A549 (cell line): ENCODE results near the gene KCNG3. TPM values are rescaled to one million over a fixed set of nuclear protein-coding genes. Genes with fewer than 3 reads are reported as not detected.

Source experiments
- ATAC-seq, 2 experiments: fragments of 200-7000 bp in 1 of 2; fragments of >200 bp in 1 of 2; cut with Nextera tagmentation in 1 of 2; cut with Tn5 transposase in 1 of 2; 3 replicates each; pipeline versions ENCODE4 v1.8.0 to v1.9.1; 2018 to 2020; ENCODE audit warnings: mild to moderate bottlenecking in 1 of 2, moderate library complexity in 1 of 2
- CTCF ChIA-PET: fragments of 300-600 bp; sonication (Branson Sonifier 250); formaldehyde crosslinking; extraction: SDS; loops from one replicate; lab custom pipeline; 2021; ENCODE audit warnings: antibody characterized with exemption, inconsistent platforms; lab: Yijun Ruan, JAX
- POLR2A ChIA-PET: fragments of 350-600 bp; formaldehyde crosslinking; extraction: SDS; loops from one replicate; lab custom pipeline; 2021; ENCODE audit warnings: antibody characterized with exemption, inconsistent platforms; lab: Yijun Ruan, JAX
- DNase-seq, 2 experiments: peaks; one replicate each; pipeline versions ENCODE4 v3.0.0 to v3.0.0-alpha.2; 2011 to 2016; ENCODE audit warnings: low read depth in 1 of 2, low spot score in 1 of 2
- FAIRE-seq: peaks from 2 replicates; lab custom pipeline; 2011; peaks lifted over from hg19 to GRCh38; lab: Jason Lieb, UNC
- H3K27ac ChIP-seq, 2 experiments: fragments of >200 bp; sonication (Bioruptor Twin); formaldehyde crosslinking; 3 replicates each; pipeline ENCODE4 v1.5.1; 2016 to 2017
- H3K4me1 ChIP-seq: fragments of >200 bp; sonication (Bioruptor Twin); formaldehyde crosslinking; 3 replicates; pipeline ENCODE4 v1.6.1; 2016
- H3K4me2 ChIP-seq: fragments of >200 bp; sonication (Bioruptor Twin); formaldehyde crosslinking; 3 replicates; pipeline ENCODE4 v1.6.1; 2016
- H3K4me3 ChIP-seq: fragments of >200 bp; sonication (Bioruptor Twin); formaldehyde crosslinking; 3 replicates; pipeline ENCODE4 v1.5.1; 2016
- H3K9me3 ChIP-seq: fragments of >200 bp; sonication (Bioruptor Twin); formaldehyde crosslinking; 3 replicates; pipeline ENCODE4 v1.6.1; 2016
- BHLHE40 ChIP-seq: IDR thresholded peaks from 2 replicates; pipeline ENCODE4 v1.6.1; 2012; ENCODE audit warnings: low read depth, low read length, inconsistent platforms
- CBX2 ChIP-seq: fragments of 200-600 bp; sonication (generic); IDR thresholded peaks from 2 replicates; pipeline ENCODE4 v1.6.1; 2016; ENCODE audit warnings: low read depth, mild to moderate bottlenecking, borderline replicate concordance
- CBX8 ChIP-seq: fragments of 200-600 bp; sonication (generic); IDR thresholded peaks from 2 replicates; pipeline ENCODE4 v1.6.1; 2016
- CEBPB ChIP-seq, 2 experiments: fragments of >200 bp in 1 of 2; sonication (Bioruptor Twin) in 1 of 2; formaldehyde crosslinking in 1 of 2; IDR thresholded peaks; 2 replicates each; pipeline ENCODE4 v1.6.1; 2012 to 2016
- CHD2 ChIP-seq: fragments of 150-350 bp; IDR thresholded peaks from 2 replicates; pipeline ENCODE4 v1.6.1; 2014; ENCODE audit warnings: low read length; ENCODE audit not compliant: partially characterized antibody
- CHD4 ChIP-seq: fragments of 200-600 bp; sonication (generic); IDR thresholded peaks from 2 replicates; pipeline ENCODE4 v1.6.1; 2016; ENCODE audit warnings: antibody characterized with exemption, mild to moderate bottlenecking, borderline replicate concordance
- EHF ChIP-seq: fragments of 250-450 bp; sonication (Bioruptor Pico); IDR thresholded peaks from 2 replicates; pipeline ENCODE4 v1.5.0; 2020; ENCODE audit warnings: mild to moderate bottlenecking
- FOSL2 ChIP-seq, 2 experiments: fragments of 450-650 bp in 1 of 2; fragments of >200 bp in 1 of 2; sonication (Bioruptor Twin) in 1 of 2; formaldehyde crosslinking; IDR thresholded peaks; 2 replicates each; pipeline versions ENCODE4 v1.5.0 to v1.6.1; 2016 to 2020; ENCODE audit warnings: mild to moderate bottlenecking in 1 of 2, moderate library complexity in 1 of 2
- HDAC2 ChIP-seq: fragments of 200-600 bp; sonication (generic); IDR thresholded peaks from 2 replicates; pipeline ENCODE4 v1.6.1; 2016
- JUNB ChIP-seq: fragments of >200 bp; sonication (Bioruptor Twin); formaldehyde crosslinking; IDR thresholded peaks from 2 replicates; pipeline ENCODE4 v1.6.1; 2016
- KDM1A ChIP-seq: fragments of 200-600 bp; sonication (generic); IDR thresholded peaks from 2 replicates; pipeline ENCODE4 v1.6.1; 2016; ENCODE audit warnings: low read depth, mild to moderate bottlenecking
- MAZ ChIP-seq: fragments of 150-350 bp; IDR thresholded peaks from 2 replicates; pipeline ENCODE4 v1.6.1; 2014; ENCODE audit warnings: antibody characterized with exemption, low read depth, low read length, borderline replicate concordance
- NFE2L2 ChIP-seq: fragments of 150-350 bp; conservative IDR thresholded peaks from 2 replicates; pipeline ENCODE4 v1.6.1; 2014; ENCODE audit warnings: low read length
- NR3C1 ChIP-seq: fragments of >200 bp; sonication (Bioruptor Twin); formaldehyde crosslinking; IDR thresholded peaks from 3 replicates; pipeline ENCODE4 v1.6.1; 2017
- RFX5 ChIP-seq: fragments of 450-650 bp; IDR thresholded peaks from 2 replicates; pipeline ENCODE4 v1.7.1; 2014; ENCODE audit warnings: antibody characterized with exemption, mild to moderate bottlenecking, moderate library complexity
- TFCP2L1 ChIP-seq: fragments of 250-450 bp; sonication (Bioruptor Pico); IDR thresholded peaks from 2 replicates; pipeline ENCODE4 v1.5.0; 2021; ENCODE audit warnings: mild to moderate bottlenecking
- TP53 ChIP-seq: fragments of 250-450 bp; sonication (Bioruptor Pico); IDR thresholded peaks from 2 replicates; pipeline ENCODE4 v1.5.0; 2021; ENCODE audit warnings: mild to moderate bottlenecking, moderate library complexity
- ZC3H11A ChIP-seq: fragments of 450-650 bp; IDR thresholded peaks from 2 replicates; pipeline ENCODE4 v1.6.1; 2014; ENCODE audit warnings: antibody characterized with exemption, mild to moderate bottlenecking
- WGBS: methylation state at CpG from one replicate; pipeline ENCODE4 v1.1.6; 2017; ENCODE audit errors: missing lambda C conversion rate; 5-methylcytosine and 5-hydroxymethylcytosine counted together
- polyA plus RNA-seq, 4 experiments: library from polyadenylated mRNA; depleted of rRNA in 3 of 4; stranded (reverse); fragments of >200 nt; fragmentation: RNase III in 1 of 4; extraction: RNeasy Plus Mini Kit Qiagen cat#74134 plus additional on column Dnase treatment in 1 of 4; gene quantifications; 2 replicates in 3 of 4; 3 replicates in 1 of 4; pipeline ENCODE4 v1.2.3, GENCODE V29; 2011 to 2017
- TF ChIP-seq, protein P1 (sequence below): IDR thresholded peaks from 2 replicates; pipeline ENCODE4 v1.6.1; 2012
- TF ChIP-seq, protein P2 (sequence below): fragments of 250-450 bp; sonication (Bioruptor Pico); IDR thresholded peaks from 2 replicates; pipeline ENCODE4 v1.5.0; 2020; ENCODE audit warnings: low read depth, mild to moderate bottlenecking, moderate library complexity
- TF ChIP-seq, protein P3 (sequence below): IDR thresholded peaks from 2 replicates; pipeline ENCODE4 v1.6.1; 2012; ENCODE audit warnings: low read depth, borderline replicate concordance
- TF ChIP-seq, protein P4 (sequence below): fragments of >200 bp; sonication (Bioruptor Twin); formaldehyde crosslinking; IDR thresholded peaks from 3 replicates; pipeline ENCODE4 v1.6.1; 2016

Gene KCNG3
- polyA plus RNA-seq, 2 of the 4 experiments (the other 2 are of a cell fraction), result 0.67 to 0.70 TPM

DNA sequence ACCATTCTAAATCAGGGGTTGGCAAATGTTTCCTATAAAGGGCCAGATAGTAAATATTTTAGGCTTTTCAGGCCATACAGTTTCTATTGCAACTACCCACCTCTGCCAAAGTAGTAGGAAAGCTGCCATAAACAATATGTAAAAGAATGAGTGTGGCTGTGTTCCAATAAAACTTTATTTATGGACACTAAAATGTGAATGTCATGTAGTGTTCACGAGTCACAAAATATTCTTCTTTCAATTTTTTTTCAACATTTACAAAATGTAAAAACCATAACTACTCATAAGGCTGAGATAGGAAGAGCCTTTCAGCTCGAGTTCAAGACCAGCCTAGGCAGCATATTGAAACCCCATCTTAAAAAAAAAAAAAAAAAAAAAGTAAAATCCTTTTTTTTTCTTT lies 13.4 kb downstream of the KCNG3 start:
- CTCF ChIA-PET, result interaction anchor here (0.6 to 1.6 kb wide), 2 partner anchors 13 to 23 kb away, joined by 4 to 6 read pairs; partner anchors contain the start of gene KCNG3
- Histone ChIP-seq H3K27ac (no peak overlapping the region), H3K4me1 (no peaks in the 10 kb centered on the region), H3K9me3 (no peaks in the 10 kb centered on the region), H3K4me2 (no peak overlapping the region), H3K4me3 (no peak overlapping the region)
- ATAC-seq, result no peak
- WGBS, result 44% methylated on average over 2 of the region's 2 CpGs
- DNase-seq, result no peak
- POLR2A ChIA-PET, result no interaction called here
- no peak for FAIRE-seq
- TF ChIP-seq NFE2L2 (no peak), FOSL2 (IDR thresholded peaks at IDR 0.05) (no peak), FOSL2 (CRISPR knock-in tag; IDR thresholded peaks at IDR 0.05) (no peak), TFCP2L1 (CRISPR knock-in tag) (no peak), CHD4 (no peak), CHD2 (no peak), CBX8 (no peak)
- TF ChIP-seq, protein P1, sequence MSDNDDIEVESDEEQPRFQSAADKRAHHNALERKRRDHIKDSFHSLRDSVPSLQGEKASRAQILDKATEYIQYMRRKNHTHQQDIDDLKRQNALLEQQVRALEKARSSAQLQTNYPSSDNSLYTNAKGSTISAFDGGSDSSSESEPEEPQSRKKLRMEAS, result no peak

DNA sequence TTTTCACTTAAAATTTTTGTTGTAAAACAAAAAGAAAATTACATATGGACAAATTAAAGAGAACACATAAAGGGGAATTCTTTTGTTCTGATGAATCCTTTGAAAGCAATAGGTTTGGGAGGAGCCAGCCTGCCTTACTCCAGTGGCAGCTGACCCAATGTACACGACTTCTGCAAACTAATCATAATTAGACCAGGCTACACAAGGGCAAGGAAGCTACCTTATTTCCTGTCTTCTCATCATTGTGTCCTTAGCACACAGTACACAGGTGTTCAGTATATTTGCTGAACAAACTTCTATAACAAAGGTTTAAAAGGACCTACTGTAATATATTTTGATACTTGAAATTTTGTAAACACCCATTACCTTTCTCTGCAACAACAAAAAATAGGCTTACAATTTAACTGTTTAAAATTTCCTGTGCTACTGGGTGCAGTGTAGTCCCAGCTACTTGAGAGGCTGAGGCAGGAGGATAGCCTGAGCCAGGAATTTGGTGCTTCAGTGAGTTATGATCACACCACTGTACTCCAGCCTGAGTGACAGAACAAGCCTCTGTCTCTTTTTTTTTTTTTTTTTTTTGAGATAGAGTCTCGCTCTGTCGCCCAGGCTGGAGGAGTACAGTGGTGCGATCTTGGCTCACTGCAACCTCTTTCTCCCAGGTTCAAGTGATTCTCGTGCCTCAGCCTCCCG lies 18.9 kb downstream of the KCNG3 start:
- ChIA-PET POLR2A (no interaction called here), CTCF (interaction anchor here (0.6 kb wide), 1 partner anchor 1010 kb away, joined by 3 read pairs; no protein-coding TSS in a partner anchor)
- Histone ChIP-seq H3K4me2 (no peak overlapping the region), H3K4me3 (no peak overlapping the region), H3K27ac (no peak overlapping the region), H3K9me3 (no peaks in the 10 kb centered on the region), H3K4me1 (no peaks in the 10 kb centered on the region)
- DNase-seq (no peak), FAIRE-seq (no peak), ATAC-seq (no peak)
- TF ChIP-seq JUNB (no peak), EHF (CRISPR knock-in tag) (no peak), TP53 (CRISPR knock-in tag) (no peak), CEBPB (IDR thresholded peaks at IDR 0.05) (no peak), NR3C1 (no peak), RFX5 (no peak), KDM1A (no peak), HDAC2 (no peak), ZC3H11A (no peak)
- TF ChIP-seq, protein P2, sequence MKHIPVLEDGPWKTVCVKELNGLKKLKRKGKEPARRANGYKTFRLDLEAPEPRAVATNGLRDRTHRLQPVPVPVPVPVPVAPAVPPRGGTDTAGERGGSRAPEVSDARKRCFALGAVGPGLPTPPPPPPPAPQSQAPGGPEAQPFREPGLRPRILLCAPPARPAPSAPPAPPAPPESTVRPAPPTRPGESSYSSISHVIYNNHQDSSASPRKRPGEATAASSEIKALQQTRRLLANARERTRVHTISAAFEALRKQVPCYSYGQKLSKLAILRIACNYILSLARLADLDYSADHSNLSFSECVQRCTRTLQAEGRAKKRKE, result no peak
- TF ChIP-seq, protein P3, sequence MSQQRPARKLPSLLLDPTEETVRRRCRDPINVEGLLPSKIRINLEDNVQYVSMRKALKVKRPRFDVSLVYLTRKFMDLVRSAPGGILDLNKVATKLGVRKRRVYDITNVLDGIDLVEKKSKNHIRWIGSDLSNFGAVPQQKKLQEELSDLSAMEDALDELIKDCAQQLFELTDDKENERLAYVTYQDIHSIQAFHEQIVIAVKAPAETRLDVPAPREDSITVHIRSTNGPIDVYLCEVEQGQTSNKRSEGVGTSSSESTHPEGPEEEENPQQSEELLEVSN, result no peak
- TF ChIP-seq, protein P4, sequence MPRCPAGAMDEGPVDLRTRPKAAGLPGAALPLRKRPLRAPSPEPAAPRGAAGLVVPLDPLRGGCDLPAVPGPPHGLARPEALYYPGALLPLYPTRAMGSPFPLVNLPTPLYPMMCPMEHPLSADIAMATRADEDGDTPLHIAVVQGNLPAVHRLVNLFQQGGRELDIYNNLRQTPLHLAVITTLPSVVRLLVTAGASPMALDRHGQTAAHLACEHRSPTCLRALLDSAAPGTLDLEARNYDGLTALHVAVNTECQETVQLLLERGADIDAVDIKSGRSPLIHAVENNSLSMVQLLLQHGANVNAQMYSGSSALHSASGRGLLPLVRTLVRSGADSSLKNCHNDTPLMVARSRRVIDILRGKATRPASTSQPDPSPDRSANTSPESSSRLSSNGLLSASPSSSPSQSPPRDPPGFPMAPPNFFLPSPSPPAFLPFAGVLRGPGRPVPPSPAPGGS, result no peak
- WGBS, result 75% methylated on average over 6 of the region's 6 CpGs

DNA sequence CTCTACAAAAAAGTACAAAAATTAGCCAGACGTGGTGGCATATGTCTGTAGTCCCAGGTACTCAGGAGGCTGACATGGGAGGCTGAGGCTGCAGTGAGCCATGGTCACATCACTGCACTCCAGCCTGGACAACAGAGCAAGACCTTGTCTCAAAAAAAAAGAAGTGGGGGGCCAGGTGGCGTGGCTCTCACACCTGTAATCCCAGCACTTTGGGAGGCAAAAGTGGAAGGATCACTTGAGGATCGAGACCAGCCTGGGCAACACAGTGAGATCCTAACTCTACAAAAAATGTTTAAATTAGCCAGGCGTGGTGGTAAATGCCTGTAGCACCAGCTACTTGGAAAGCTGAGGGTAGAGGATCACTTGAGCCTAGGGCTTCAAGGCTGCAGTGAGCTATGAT lies 23.1 kb downstream of the KCNG3 start:
- ChIA-PET CTCF (no interaction called here), POLR2A (no interaction called here)
- FAIRE-seq (no peak), ATAC-seq (no peak), DNase-seq (no peak)
- H3K4me2 ChIP-seq, result no peak overlapping the region
- H3K27ac ChIP-seq, result no peak overlapping the region
- 0 out of 3 replicates have a peak, but pooled peaks cover 2% of the 10 kb centered on the region for H3K9me3 ChIP-seq
- H3K4me1 ChIP-seq, result no peaks in the 10 kb centered on the region
- H3K4me3 ChIP-seq, result no peak overlapping the region
- 64% methylated on average over 4 of the region's 4 CpGs for WGBS
- TF ChIP-seq CBX2 (no peak), BHLHE40 (no peak), MAZ (no peak)
